Coronary artery (tissue), 2 donors: Measurements from ENCODE around the gene RAD51B.

Experiments
- DNase-seq: peaks from one replicate; pipeline ENCODE4 v3.0.0-alpha.2; 2017; ENCODE audit warnings: low spot score
- H3K27ac ChIP-seq, 2 donors: fragments of 200-600 bp; sonication (generic); one replicate each; pipeline ENCODE4 v1.5.1; 2016 to 2019
- H3K4me3 ChIP-seq: fragments of 200-600 bp; sonication (generic); 2 replicates; pipeline ENCODE4 v1.5.1; 2016; ENCODE audit warnings: mild to moderate bottlenecking, moderate library complexity
- TF ChIP-seq, protein P1 (sequence below): fragments of 200-600 bp; sonication (generic); IDR thresholded peaks from one replicate; pipeline ENCODE4 v1.5.1; 2019; ENCODE audit warnings: antibody characterized with exemption

Gene RAD51B

GRCh38 chr14:68684466-68685418, 865.2 kb downstream of the RAD51B start:
- H3K27ac ChIP-seq, result peak overlapping the region in 1 of 2 donors; percentile 83
- DNase-seq, result no peak
- H3K4me3 ChIP-seq, result no peak overlapping the region
- TF ChIP-seq, protein P1, sequence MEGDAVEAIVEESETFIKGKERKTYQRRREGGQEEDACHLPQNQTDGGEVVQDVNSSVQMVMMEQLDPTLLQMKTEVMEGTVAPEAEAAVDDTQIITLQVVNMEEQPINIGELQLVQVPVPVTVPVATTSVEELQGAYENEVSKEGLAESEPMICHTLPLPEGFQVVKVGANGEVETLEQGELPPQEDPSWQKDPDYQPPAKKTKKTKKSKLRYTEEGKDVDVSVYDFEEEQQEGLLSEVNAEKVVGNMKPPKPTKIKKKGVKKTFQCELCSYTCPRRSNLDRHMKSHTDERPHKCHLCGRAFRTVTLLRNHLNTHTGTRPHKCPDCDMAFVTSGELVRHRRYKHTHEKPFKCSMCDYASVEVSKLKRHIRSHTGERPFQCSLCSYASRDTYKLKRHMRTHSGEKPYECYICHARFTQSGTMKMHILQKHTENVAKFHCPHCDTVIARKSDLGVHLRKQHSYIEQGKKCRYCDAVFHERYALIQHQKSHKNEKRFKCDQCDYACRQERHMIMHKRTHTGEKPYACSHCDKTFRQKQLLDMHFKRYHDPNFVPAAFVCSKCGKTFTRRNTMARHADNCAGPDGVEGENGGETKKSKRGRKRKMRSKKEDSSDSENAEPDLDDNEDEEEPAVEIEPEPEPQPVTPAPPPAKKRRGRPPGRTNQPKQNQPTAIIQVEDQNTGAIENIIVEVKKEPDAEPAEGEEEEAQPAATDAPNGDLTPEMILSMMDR, result no peak

DNA sequence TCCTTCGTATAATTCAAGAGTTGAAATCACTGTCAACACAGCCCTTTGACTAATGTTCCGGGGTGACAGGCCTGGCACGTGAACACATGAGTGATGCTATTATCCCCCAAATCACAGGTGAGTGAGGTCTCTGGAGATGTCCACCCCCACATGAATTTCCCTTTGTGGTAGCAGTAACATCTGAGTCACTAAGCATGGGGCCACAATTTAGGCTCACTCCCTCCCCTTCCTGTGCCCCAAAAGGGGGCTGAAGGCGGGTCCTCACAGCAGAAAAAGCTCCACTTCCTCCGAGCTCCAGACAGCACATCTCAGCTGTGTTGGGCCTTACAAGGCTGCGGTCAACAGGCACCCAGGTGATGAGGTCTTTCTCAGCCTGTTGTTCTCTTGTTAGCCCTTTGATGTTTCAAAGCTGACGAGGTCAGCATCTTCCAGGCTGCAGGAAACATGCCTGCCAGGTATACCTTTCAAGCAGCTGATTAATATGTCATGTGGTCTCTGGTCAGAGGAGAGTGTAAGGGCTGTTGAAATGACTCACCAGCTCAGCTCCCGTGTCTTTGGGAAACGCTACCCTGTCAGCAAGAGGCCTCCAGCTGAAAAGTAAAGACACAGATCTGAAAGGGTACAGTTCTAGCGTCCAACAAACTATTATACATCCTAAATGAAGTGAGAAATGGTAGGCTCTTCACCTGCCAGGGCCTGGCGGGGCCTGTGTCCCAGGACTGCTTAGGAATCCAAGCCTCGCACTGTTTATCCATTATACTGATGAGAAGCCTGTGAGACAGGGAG, 866.0 kb downstream of the RAD51B start:
- no peak overlapping the region for H3K4me3 ChIP-seq
- H3K27ac ChIP-seq, result no peak overlapping the region
- no peak for DNase-seq
- TF ChIP-seq, protein P1, result no peak

DNA sequence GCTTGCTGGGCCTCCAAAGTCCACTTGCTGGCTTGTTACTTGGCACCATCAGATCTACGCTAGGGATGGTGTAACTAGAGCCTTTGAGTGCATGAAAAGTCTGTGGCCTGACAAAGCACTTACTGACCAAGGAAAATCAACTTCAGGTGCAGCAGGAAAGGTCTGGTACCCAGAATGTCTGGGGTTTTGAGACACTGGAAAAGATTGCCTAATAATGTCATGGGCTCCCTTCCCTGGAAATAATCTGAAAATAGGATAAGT, 866.6 kb downstream of the RAD51B start:
- no peak for DNase-seq
- Histone ChIP-seq H3K4me3 (no peak overlapping the region), H3K27ac (no peak overlapping the region)
- TF ChIP-seq, protein P1, result no peak

DNA sequence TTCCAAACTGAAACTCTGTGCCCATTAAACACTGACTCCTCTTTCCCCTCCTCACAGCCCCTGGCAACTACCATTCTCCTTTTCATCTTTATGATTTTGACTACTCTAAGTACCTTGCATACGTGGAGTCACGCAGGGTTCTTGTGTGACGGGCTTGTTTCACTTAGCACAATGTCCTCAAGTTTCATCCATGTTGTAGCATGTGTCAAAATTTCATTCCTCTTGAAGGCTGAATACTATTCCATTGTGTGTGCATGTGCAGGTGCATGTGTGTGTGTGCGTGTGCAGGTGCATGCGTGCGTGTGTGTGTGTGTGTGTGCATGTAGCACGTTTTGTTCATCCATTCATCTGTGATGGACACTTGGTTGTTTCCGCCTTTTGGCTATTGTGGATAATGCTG, 867.1 kb downstream of the RAD51B start:
- TF ChIP-seq, protein P1, result no peak
- Histone ChIP-seq H3K27ac (no peak overlapping the region), H3K4me3 (no peak overlapping the region)
- DNase-seq, result no peak

GRCh38 chr14:68687746-68688145, 868.2 kb downstream of the RAD51B start:
- no peak for DNase-seq
- TF ChIP-seq, protein P1, result no peak
- Histone ChIP-seq H3K4me3 (no peak overlapping the region), H3K27ac (no peak overlapping the region)

GRCh38 chr14:68688872-68689371, 869.3 kb downstream of the RAD51B start:
- DNase-seq, result no peak
- TF ChIP-seq, protein P1, result no peak
- no peak overlapping the region for H3K4me3 ChIP-seq
- H3K27ac ChIP-seq, result no peak overlapping the region
